Measurements from ENCODE around the gene BMP4. TPM values are rescaled to one million over a fixed set of nuclear protein-coding genes. Genes with fewer than 3 reads are reported as not detected.
"Not testable (repeated sequence)": the region's sequence is repeated elsewhere in the genome, so short reads cannot be mapped to it uniquely, and the experiment has no call there.

BMP4 gene
- total RNA-seq (2014; rRNA removed): 2.5 and 3.7 TPM in 2 replicates
- 22.3 TPM for polyA plus RNA-seq (2012)

- DNase-seq (ENCODE audit: low read depth): no peak
These were observed at the start of gene BMP4 for GRCh38 chr14:53956427-53957201. BMP4 (minus strand) TSS chr14:53956825; CDS start chr14:53952222, 4,603 bp downstream.

DNA sequence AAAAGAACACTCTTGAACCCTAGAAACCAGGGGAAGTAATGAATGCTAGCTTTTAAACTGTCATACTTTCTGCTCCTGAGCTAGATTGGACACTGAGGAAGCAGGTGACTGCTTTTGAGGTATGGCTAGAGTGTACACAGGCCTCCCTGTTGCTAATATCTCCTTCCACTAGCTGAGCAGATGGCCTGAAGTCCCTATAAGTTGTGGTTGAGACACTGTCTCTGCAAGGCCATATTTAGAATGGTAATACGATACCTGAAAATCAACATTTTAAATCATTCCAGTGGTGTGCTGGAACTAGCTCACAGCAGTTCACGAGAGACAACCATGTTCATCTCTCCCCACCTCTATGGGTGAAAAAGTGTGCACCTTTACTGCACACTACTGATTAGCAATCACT lies 46.4 kb upstream of the BMP4 start:
- peak; percentile 7 for DNase-seq (ENCODE audit: low read depth)

DNA sequence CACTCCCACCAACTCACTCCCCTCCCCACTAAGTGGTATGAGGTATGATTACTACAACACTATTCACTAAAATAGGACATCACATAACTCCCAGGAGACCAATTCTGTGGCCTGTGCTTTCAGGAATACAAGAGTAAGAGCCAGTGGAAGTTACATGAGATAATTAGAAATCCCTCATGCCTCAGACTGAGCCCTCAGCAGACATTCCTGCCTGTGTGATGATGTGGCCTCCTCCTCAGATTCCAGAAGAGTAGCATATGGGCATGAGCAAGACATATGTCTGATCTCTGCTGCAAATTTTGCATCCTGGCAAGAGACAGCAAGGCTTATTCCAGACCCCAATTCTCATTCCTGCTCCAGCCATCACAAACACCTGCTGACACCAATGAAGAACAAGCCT lies 46.0 kb upstream of the BMP4 start:
- peak; percentile 70 for DNase-seq (ENCODE audit: low read depth)

GRCh38 chr14:54001189-54001878 lies 44.7 kb upstream of the BMP4 start:
- no peak for DNase-seq (ENCODE audit: low read depth)

DNA sequence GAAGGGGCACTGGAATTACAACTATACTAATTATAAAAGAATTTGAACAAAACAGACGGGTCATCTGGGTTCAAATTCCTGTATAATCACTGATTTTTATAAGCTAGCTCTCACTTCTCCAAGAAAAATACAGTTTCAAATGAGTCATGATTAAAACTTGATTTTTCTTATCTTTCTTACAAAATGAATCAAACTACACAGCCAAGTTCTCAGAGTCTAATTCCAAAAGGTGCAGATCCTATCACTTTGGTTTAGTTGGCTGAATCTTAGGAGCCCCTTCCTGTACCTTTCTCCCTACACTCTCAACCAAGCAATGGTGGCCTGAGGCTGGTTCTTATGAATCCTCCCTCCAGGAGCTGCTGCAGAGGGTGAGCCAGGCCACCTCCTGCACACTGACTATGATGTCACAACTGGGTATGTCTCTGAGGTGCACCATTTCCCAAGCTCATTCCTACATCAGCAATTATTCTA lies 43.8 kb upstream of the BMP4 start:
- DNase-seq (ENCODE audit: low read depth): peak; percentile 14

- DNase-seq (ENCODE audit: low read depth): peak; percentile 72
These were observed 42.5 kb upstream of the BMP4 start for GRCh38 chr14:53999061-53999488.

DNA sequence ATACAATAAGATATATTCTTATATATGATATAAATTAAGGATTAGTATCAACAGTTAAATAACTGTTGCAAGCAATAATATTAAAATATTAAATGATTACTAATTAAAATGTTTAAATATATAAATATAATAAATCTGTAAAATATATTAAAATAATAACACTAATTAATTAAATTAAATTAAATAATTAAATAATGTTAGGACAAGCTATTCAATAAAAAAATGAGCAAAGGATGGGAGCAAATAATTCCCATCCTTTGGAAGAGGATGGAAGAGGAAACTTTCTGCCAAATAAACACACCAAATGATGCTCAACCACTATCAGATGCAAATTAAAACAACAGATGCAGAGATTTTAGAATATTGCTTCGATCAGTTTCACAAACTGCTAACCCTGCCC lies 39.4 kb upstream of the BMP4 start:
- DNase-seq (ENCODE audit: low read depth): no peak

DNA sequence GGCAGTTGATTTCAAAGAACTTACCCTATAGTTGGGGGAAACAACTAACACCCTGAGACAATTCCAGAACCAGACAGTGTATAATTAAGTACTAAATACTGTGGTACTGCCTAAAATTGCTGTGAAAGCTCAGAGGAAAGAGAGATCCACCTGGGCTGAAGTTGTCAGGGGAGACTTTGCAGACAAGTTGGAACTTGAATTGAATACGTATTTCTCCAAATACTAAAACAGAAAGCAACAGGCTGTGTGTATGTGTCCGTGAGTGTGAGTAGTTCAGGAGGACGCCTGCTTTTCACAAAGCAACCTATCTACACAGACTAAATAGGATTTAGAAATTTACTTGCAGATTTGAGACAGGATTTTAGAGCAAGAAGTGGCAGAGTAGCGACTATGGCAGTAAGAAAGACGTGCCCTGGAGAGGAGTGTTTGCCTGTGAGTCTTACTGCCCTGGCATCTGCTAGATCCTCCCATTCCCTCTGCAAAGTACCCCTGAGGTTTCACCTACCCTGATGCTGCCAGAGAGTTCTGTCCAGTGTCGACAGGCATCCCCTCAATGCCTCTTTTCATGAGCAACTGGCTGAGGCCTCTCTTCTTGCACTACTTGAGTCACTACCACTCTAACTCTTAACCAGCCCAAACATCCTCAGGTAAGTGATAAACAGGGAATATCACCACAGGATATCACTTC lies 37.4 kb upstream of the BMP4 start:
- DNase-seq (ENCODE audit: low read depth): no peak

DNA sequence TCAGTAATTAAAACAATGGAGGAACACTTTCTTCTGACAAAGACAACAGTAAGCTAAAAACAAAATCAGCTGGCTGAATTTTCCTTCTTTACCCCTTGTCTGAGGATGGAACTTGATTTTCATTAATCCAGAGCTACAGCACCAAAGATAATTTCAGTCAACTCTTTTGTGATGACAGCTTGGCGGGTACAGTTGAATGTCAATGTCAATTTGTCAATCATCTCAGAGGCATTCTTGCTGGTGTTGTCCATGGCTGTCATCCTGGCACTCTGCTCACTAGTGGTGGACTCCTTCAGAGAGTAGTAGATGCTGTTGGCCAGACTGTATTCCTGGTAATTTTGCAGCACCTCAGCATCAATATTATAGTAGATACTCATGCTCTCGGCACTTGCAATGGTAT lies 34.4 kb upstream of the BMP4 start:
- DNase-seq (ENCODE audit: low read depth): no peak

- not testable (repeated sequence) for DNase-seq (ENCODE audit: low read depth)
These were observed 30.1 kb upstream of the BMP4 start for GRCh38 chr14:53986718-53987117.

GRCh38 chr14:53984958-53985357 lies 28.3 kb upstream of the BMP4 start:
- DNase-seq (ENCODE audit: low read depth): not testable (repeated sequence)

DNA sequence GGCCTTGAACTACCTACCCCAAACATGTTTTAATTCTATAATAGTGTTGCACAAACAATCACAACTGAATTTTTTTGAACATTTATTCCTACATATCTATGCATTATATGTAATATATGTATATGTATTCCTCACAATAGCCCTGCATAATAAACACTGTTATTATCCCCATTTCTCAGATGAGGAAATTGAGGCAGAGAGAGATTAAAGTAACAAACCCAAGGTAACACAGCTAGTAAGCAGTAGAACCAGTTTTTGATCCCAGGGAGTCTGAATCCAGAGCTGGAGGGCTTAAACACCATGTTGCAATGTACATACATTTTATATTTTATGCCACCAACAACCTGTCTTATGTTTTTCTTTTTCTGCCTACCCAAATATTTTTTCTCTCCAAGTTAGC lies 26.5 kb upstream of the BMP4 start:
- DNase-seq (ENCODE audit: low read depth): no peak

DNA sequence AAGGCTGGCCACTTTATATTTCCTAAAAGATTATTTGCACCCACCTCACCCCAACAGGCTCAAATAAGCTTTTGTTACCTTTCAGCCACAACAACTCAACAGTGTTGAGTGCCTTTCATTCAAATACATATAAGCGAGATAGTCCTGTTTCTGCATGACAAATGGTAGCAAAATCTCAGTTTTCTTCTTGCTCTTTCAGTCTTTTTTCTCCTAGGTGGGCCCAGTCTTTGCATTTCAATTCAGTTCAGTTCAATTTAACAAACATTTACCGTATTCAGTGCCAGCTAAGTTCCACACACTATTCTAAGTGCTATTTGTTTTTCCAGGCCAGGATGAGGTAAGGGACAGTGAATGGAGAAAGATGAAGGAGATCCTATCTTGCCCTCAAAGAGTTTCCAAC lies 25.9 kb upstream of the BMP4 start:
- DNase-seq (ENCODE audit: low read depth): no peak

DNA sequence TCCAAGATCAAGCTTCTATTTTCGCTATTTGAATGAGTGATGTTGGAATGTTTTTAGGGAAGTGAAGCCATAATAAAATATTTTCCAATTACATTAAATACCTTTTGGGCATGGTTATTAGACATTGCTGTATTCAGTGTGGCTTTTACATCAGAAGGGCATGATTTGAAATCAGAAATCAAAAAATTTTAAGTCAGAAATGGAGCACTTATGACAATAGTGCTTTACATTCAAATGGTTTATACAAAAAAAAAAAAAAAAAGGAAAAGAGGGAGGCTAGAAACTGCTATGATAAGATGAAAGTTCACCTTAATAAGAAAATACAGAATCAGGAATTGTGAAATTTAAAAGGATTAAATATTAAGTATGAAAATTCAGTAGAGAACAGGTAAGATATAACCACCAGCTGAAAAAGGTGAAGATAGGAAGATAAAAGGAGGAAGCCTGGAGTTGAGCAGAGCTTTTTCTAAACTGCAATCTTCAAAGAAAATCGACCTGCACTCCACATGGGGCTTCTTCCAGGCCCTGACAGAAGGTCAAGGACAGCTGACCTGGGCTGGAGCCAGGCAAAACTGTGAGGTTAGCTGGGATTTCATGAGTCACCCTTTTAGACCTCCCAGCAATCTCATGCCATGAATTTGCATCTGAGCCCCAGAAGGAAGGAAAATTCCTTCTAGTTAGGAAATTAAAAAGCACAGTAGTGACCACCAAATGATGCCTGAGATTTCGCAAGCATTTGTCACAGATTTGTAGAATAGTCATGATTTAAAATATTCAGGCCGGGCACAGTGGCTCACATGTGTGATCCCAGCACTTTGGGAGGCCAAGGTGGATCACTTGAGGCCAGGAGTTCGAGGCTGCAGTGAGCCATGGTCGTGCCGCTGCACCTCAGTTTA lies 23.4 kb upstream of the BMP4 start:
- DNase-seq (ENCODE audit: low read depth): peak; percentile 94

DNA sequence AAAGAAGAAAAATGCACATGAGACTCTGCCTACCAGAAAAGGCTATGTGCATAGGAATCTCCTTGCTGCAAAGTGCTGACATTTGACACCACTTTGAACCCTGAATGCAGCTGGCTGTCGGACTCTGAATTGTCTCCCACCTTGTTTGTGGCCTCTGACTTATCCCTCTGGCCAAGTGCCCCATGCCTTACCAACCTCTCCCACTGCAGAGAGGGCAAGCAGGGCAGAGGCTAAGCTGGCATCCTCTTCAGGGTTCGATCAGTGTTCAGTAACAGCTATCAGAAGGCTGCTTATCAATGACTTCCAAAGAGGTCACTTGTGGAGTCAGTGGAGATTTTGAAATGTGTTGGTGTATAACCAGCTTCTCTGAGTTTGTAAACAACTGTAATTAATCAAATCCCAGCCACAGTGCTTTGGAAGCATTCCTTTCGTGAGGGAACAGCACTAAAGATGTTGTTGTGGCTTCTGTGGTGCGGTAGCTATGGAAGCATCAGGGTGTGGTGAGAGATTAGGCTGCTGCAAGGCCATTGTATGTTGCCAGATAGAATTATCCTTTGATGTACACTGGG lies 22.6 kb upstream of the BMP4 start:
- peak; percentile 84 for DNase-seq (ENCODE audit: low read depth)

- DNase-seq (ENCODE audit: low read depth): no peak
These were observed 21.6 kb upstream of the BMP4 start for GRCh38 chr14:53978194-53978593.

GRCh38 chr14:53975444-53975843 lies 18.8 kb upstream of the BMP4 start:
- DNase-seq (ENCODE audit: low read depth): no peak

GRCh38 chr14:53971521-53971920 lies 14.9 kb upstream of the BMP4 start:
- DNase-seq (ENCODE audit: low read depth): no peak

DNA sequence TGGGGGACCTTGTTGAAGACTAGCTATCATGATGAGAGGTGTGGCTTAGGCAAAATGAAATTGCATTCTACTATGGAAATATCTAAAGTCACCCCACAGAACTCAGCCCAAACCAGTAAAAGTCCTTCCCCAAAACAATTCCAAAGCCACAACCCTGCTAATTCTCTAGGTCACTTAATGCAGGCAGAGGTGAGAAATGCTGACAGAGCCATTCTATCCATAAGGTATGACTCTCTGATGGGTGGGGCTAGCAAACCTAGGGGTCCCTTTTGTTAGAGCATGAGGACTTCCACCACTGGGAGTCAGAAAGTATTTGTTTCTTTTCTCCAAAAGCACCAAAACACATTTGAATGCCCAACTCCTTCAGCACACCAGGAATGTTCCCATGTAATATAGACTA lies 12.7 kb upstream of the BMP4 start:
- no peak for DNase-seq (ENCODE audit: low read depth)

- DNase-seq (ENCODE audit: low read depth): no peak
These were observed 12.1 kb upstream of the BMP4 start for GRCh38 chr14:53968726-53969125.

DNA sequence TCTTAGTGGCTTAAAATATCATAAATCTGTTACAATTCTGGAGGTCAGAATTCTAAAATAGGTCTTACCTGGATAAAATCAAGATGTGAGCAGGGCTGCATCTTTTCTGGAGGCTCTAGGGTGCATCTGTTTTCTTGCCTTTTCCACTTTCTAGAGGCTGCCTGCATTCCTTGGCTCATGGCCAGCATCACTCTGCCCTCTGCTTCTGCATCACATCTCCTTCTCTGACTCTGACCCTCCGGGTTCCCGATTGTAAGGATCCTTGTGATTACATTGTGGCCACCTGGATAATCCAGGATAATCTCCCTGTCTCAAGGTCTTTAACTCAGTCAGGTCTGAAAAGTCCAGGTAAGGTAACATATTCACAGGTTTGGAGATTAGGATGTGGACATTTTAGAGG lies 11.0 kb upstream of the BMP4 start:
- DNase-seq (ENCODE audit: low read depth): no peak
